NCI-H774 (cell line): ENCODE results near the gene PKLR.
"Not testable (repeated sequence)": the region's sequence is repeated elsewhere in the genome, so short reads cannot be mapped to it uniquely, and the experiment has no call there.

Experiments used
- DNase-seq: peaks from one replicate; lab custom pipeline; 2025; lab: John Stamatoyannopoulos, UW

PKLR gene

DNA sequence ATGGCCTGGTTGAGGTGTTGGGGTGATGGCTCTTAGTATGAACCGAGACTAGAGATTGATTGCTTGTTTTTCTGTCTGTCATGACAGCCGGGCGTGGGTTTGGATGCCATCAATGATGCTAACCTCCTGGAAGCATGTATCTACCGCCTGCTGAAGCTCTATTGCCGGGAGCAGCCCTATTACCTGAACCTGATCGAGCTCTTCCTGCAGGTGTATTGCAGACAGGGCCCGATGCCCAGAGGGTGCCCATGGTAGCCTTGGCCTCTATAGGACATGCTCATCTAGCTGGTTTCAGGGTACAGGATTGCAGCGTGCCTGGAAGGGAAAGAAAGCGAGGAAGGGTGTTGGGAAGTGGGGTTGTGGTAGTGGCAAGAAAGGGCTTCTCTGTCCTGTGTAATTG, 16.8 kb upstream of the PKLR start:
- no peak for DNase-seq

GRCh38 chr1:155316922-155317321, 15.7 kb upstream of the PKLR start:
- no peak for DNase-seq

DNA sequence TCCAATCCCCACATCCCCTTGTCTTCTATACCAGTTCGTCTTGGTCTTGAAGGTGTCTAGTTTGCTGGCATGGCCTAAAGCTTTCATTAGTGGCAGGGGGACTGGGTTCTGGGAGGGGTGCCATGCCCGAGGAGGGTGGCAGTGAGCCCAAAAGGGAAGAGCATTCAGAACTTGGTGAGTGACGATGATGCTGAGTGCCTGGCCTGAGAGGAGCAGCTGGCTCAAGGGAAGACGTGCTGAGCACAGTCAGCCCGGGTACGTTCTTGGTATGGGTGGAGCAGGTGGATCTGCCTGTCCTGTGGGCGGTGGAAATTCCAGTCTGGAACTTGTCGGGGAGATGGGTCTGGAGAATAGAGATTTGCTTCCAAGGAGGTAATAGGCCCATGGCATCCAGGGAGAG, 12.0 kb upstream of the PKLR start:
- no peak for DNase-seq

DNA sequence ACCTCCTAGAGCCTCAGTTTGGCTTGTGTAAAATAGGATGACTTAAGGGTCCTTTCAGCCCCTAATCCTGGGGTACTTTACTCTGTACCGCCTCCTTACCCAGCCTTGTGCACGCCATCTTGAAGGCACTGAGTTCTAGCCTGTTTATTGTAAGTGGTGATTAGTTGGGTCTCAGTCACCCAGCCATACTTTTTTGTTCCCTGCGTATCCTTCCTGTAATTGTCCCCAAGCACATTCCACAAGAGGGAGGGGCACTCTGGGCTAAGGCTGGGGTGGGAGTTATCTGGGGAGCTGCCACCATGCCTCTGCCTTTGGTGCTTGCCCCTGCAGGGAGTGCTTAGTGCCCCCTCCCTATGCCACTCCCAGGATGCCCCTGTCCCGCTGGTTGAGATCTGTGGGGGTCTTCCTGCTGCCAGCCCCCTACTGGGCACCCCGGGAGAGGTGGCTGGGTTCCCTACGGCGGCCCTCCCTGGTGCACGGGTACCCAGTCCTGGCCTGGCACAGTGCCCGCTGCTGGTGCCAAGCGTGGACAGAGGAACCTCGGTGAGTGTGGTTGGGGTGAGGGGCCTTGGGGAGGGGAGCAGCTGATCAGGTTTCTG, 8.3 kb upstream of the PKLR start:
- DNase-seq, result no peak

- DNase-seq, result peak; percentile 99
Observed at GRCh38 chr1:155308493-155309422, 7.5 kb upstream of the PKLR start, which contains the start of gene FDPS. TSS of gene FDPS (plus strand) at chr1:155308866. CDS start at chr1:155309790, 924 bp downstream.

DNA sequence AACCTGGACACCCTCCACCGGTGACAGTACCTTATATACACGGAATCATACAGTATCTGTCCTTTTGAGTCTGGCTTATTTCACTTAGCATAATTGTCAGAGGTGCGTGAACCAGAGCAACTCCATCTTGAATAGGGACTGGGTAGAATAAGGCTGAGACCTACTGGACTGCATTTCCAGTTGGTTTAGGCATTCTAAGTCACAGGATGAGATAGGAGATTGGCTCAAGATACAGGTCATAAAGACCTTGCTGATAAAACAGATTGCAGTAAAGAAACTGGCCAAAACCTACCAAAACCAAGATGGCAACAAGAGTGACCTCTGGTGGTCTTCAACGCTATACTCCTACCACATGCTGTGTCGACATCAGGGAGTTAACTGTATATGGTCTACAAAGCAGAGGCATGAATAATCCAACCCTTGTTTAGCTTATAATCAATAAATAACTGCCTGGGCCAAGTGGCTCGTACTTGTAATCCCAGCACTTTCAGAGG, 6.1 kb upstream of the PKLR start:
- DNase-seq, result no peak

- DNase-seq, result no peak
Observed at GRCh38 chr1:155305881-155306391, 4.7 kb upstream of the PKLR start.

DNA sequence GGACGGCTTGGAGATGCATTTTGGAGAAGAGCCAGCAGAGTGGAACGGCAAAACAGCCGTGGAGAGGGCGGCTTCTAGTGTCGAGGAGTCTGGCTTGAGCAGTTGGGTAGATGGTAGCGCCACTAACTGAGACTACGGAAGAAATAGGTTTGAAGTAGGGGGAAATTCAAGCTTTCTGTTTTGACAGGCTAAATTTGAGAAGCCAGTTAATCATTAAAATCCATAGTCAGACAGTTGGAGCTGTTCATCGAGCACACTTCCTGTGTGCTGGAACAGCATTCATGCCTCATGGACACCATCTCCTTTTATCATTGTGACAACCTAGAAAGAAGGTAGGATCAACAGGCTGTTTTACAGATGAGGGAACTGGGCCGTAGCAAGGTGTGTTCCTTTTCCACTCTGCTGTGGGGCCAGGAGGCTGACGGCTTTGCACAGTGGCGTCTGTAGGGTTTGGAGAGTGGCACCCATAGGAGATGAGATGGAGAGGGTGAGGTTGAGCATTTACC, 3.4 kb upstream of the PKLR start:
- DNase-seq, result no peak

DNA sequence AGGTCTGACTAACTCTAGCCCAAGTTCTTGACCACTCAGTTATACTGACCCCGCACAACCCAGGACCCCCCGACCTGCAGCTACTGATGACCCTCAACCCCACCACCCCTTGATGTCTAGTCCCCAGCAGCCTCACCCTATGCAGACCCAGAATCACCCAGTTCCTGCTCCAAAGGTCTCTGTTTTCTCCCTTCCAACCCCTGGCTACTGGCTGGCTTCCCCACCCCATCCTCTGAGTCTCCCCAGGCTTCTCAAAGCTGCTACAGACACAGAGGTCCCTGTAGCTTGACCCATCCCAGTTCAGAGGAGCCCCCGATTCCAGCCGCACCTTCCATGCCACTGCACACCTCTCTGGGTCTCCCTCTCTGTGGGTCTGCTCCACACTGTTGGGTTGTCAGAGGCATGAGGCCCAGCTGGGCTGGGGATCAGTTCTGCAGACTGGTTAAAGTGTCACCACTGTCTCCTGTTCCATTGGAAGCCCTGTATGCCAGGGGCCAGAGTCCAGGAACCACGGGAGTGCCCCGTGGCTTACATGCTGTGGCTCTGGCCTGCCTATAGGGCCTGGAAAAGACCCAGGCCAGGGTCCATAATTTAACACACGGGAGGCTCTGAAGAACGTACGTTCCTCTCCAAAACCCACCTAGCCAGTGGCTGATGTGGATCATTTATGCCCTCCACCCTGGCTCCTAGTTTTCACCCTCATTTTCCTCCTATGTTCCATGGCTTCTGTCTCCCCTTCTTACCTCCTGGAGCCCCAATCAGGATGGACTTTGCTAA, 497 bp downstream of the PKLR start:
- DNase-seq, result no peak

- no peak for DNase-seq
Observed at GRCh38 chr1:155300024-155300423, 1.2 kb downstream of the PKLR start.

DNA sequence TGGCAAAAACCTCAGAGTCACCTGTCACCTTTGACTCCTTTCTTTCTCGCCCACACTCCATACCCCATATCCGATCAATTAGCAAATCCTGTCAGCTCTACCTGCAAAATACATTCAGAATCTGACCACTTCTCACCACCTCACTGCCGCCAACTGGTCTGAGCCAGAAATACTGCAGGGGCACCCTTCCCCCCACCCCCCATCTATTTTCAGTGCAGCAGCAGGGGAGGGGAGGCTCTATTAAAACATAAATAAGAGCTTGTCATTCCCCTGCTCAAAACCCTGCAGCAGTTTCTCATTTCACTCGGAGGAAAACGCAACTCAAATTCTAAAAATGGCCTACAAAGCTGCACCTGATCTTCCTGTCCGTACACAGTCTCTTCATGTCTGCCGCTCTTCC, 3.9 kb downstream of the PKLR start:
- no peak for DNase-seq

GRCh38 chr1:155296661-155297060, 4.6 kb downstream of the PKLR start:
- no peak for DNase-seq

- DNase-seq, result no peak
Observed at GRCh38 chr1:155295942-155296267, 5.3 kb downstream of the PKLR start.

GRCh38 chr1:155295183-155295941, 5.9 kb downstream of the PKLR start:
- DNase-seq, result no peak

DNA sequence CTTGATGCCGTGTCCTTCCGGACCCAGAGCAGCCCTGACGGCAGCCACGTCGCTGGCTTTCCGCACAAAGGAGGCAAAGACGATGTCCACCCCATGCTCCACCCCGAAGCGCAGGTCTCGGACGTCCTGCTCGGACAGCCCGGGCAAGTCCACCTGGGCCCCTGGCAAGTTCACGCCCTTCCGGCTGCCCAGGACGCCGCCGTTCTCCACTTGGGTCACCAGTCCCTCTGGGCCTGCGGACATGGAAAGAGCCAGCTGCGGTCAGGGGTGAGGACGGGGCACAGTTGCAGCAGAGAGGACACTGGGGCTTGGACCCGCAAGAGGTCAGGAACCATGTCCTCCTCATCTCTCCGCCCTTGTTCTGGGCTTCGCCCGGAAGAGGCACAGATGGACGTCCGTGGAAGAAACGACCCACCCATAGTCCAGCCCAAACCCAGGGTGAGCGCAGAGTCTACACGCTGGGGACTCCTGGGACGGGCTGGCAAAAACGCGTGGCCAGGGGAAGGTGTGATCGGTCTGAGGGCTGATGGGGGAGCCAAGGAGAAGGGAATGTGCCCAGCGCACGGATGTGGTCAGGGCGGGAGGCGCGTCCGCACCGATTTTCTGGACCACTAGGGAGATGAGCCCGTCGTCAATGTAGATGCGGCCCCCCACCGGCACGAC, 6.6 kb downstream of the PKLR start:
- no peak for DNase-seq

- no peak for DNase-seq
Observed at GRCh38 chr1:155293086-155293749, 8.0 kb downstream of the PKLR start.

DNA sequence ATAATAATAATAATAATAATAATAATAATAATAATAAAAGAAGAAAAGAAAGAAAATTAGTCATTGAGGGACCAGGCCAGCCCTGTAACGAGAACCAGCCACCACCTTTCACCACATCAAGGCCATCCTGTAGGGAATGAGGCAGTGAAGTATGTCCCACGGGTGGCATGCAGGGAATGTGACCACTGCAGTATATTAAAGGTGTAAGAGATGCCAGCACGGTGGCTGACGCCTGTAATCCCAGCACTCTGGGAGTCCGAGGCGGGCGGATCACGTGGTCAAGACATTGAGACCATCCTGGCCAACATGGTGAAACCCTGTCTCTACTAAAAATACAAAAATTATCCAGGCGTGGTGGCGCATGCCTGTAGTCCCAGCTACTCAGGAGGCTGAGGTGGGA, 10.2 kb downstream of the PKLR start:
- not testable (repeated sequence) for DNase-seq

DNA sequence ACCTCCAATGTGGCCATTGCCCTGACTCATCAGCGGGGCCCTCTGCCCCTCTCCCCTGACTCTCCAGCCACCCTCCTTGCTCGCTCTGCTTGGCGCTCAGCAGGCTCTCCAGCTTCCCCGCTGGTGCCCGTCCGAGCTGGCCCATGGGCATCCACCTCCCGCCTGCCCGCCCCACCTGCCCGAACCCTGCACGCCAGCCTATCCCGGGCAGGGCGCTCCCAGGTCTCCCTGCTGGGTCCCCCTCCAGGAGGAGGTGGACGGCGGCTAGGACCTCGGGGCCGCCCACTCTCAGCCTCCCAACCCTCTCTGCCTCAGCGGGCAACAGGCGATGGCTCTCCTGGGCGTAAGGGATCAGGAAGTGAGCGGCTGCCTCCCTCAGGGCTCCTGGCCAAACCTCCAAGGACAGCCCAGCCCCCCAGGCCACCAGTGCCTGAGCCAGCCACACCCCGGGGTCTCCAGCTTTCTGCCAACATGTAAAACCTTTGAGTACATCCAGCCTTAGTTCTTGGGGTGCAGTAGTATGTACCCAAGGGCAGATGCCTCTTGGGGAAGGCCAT, 13.2 kb downstream of the PKLR start:
- no peak for DNase-seq

- no peak for DNase-seq
Observed at GRCh38 chr1:155286544-155286943, 14.7 kb downstream of the PKLR start.

DNA sequence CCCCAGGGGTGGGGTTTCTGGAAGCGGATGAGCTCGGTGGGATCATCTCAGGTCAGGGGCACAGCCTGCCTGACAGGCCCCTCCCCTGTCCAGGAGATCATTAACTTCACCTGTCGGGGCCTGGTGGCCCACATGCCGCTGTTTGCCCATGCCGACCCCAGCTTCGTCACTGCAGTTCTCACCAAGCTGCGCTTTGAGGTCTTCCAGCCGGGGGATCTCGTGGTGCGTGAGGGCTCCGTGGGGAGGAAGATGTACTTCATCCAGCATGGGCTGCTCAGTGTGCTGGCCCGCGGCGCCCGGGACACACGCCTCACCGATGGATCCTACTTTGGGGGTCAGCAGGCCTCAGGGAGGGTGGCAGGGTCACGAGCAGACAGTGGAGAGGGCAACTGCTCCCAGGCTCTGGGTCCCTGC, 15.6 kb downstream of the PKLR start:
- DNase-seq, result no peak
